Esophagus muscularis mucosa (tissue), 4 donors: ENCODE results near the gene HEBP2.

Source experiments
- CTCF ChIP-seq, 3 experiments: fragments of 200-600 bp in 2 of 3; fragments of 450-650 bp in 1 of 3; sonication (generic) in 2 of 3; IDR thresholded peaks; one replicate each; pipeline ENCODE4 v1.5.1; 2017 to 2019; ENCODE audit warnings: antibody characterized with exemption in 3 of 3, mild to moderate bottlenecking in 2 of 3, moderate library complexity in 1 of 3
- EP300 ChIP-seq: sonication (generic); formaldehyde crosslinking; IDR thresholded peaks from one replicate; pipeline ENCODE4 v1.6.1; 2017; ENCODE audit warnings: antibody characterized with exemption
- POLR2A ChIP-seq: fragments of 450-650 bp; IDR thresholded peaks from one replicate; pipeline ENCODE4 v1.6.1; 2017; ENCODE audit warnings: antibody characterized with exemption, moderate library complexity, mild to moderate bottlenecking, low read depth

- TF ChIP-seq POLR2A: no peak
- no peak for TF ChIP-seq CTCF (IDR thresholded peaks at IDR 0.05)
- TF ChIP-seq EP300: no peak
Measured at GRCh38 chr6:138374230-138374629, 29.8 kb upstream of the HEBP2 start.
